HEK293T (cell line): ENCODE data around the gene SSH2.

Source experiments
- BHLHE40 ChIP-seq: fragments of 450-650 bp; IDR thresholded peaks from 2 replicates; pipeline ENCODE4 v1.6.1; 2016; ENCODE audit warnings: mild to moderate bottlenecking, moderate library complexity, borderline replicate concordance
- CTBP1 ChIP-seq: fragments of 450-650 bp; IDR thresholded peaks from 2 replicates; pipeline ENCODE4 v1.6.1; 2016; ENCODE audit warnings: borderline replicate concordance
- ELF4 ChIP-seq: fragments of 450-650 bp; IDR thresholded peaks from 2 replicates; pipeline ENCODE4 v1.6.1; 2017; ENCODE audit warnings: antibody characterized with exemption
- FOXA1 ChIP-seq: fragments of 450-650 bp; IDR thresholded peaks from 2 replicates; pipeline ENCODE4 v1.6.1; 2016; ENCODE audit warnings: mild to moderate bottlenecking
- FOXK2 ChIP-seq: fragments of 450-650 bp; IDR thresholded peaks from 2 replicates; pipeline ENCODE4 v1.6.1; 2016; ENCODE audit warnings: mild to moderate bottlenecking
- FOXM1 ChIP-seq: fragments of 450-650 bp; IDR thresholded peaks from 2 replicates; pipeline ENCODE4 v1.6.1; 2017; ENCODE audit warnings: mild to moderate bottlenecking, borderline replicate concordance
- L3MBTL2 ChIP-seq: fragments of 450-650 bp; conservative IDR thresholded peaks from 2 replicates; pipeline ENCODE4 v1.6.1; 2016; ENCODE audit warnings: mild to moderate bottlenecking
- LEF1 ChIP-seq: fragments of 450-650 bp; IDR thresholded peaks from 2 replicates; pipeline ENCODE4 v1.6.1; 2017; ENCODE audit warnings: mild to moderate bottlenecking, borderline replicate concordance
- SP1 ChIP-seq: fragments of 450-650 bp; IDR thresholded peaks from 2 replicates; pipeline ENCODE4 v1.6.1; 2017
- SUZ12 ChIP-seq: fragments of 450-650 bp; IDR thresholded peaks from 2 replicates; pipeline ENCODE4 v1.6.1; 2016; ENCODE audit warnings: mild to moderate bottlenecking
- TARDBP ChIP-seq: fragments of 450-650 bp; IDR thresholded peaks from 2 replicates; pipeline ENCODE4 v1.6.1; 2016
- ZNF384 ChIP-seq: fragments of 450-650 bp; IDR thresholded peaks from 2 replicates; pipeline ENCODE4 v1.6.1; 2016

DNA sequence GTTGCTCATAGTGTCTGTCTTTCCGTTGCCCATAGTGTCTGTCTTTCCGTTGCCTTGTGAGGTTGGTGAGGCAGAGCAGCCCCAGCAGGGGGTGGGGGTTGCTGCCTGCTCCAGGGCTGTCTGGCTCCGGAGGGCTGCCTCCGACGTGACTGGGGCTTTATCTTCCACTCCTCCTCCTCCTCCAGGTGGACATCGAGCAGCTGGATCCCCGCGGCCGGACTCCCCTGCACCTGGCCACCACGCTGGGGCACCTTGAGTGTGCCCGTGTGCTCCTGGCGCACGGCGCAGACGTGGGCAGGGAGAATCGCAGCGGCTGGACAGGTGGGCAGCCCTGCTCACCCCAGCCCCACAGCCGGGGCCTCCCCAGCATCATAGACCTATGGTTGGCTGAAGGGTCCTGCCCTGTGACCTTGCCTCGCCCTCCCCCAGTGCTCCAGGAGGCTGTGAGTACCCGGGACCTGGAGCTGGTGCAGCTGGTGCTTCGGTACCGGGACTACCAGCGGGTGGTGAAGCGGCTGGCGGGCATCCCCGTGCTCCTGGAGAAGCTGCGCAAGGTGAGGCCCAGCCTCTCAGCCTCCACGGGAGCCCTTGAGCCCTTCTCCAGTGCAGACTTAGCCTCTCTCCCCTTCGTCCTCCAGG is 322.4 kb downstream of the SSH2 start:
- TF ChIP-seq FOXK2: no peak
- TF ChIP-seq SP1: no peak
- TF ChIP-seq SUZ12: no peak
- no peak for TF ChIP-seq ZNF384
- TF ChIP-seq ELF4: no peak
- TF ChIP-seq FOXM1: no peak
- no peak for TF ChIP-seq TARDBP
- TF ChIP-seq LEF1: no peak
- TF ChIP-seq BHLHE40: no peak
- no peak for TF ChIP-seq CTBP1
- TF ChIP-seq FOXA1: no peak
- no peak for TF ChIP-seq L3MBTL2
